HepG2 (cell line): Measurements from ENCODE around the gene WDR62. TPM values are rescaled to one million over a fixed set of nuclear protein-coding genes. Genes with fewer than 3 reads are reported as not detected.

ENCODE experiments used
- ATAC-seq: fragments of 200-7000 bp; cut with Tn5 transposase; 3 replicates; pipeline ENCODE4 v1.9.1; 2020; ENCODE audit warnings: mild to moderate bottlenecking, moderate library complexity
- BruUV-seq: library from RNA; stranded (reverse); fragments of 400-500 nt; replicated peaks from 2 replicates; lab custom pipeline; 2021; lab: Mats Ljungman, UMichigan
- CTCF ChIA-PET: fragments of 300-600 bp; formaldehyde crosslinking; extraction: SDS; loops from one replicate; lab custom pipeline; 2021; ENCODE audit warnings: low total read pairs, inconsistent platforms, low intra/inter-chr PET ratio; lab: Yijun Ruan, JAX
- POLR2A ChIA-PET: fragments of 350-600 bp; sonication (Branson Sonifier 250); formaldehyde crosslinking; loops from one replicate; lab custom pipeline; 2020; ENCODE audit warnings: antibody characterized with exemption, inconsistent platforms; lab: Yijun Ruan, JAX
- DNase-seq: peaks from one replicate; pipeline ENCODE4 v3.0.0-alpha.2; 2015; ENCODE audit warnings: low spot score
- FAIRE-seq: peaks from 3 replicates; lab custom pipeline; 2011; peaks lifted over from hg19 to GRCh38; lab: Jason Lieb, UNC
- H2AFZ ChIP-seq: one replicate; pipeline ENCODE4 v1.6.1; 2011; ENCODE audit warnings: low read length, inconsistent platforms
- H3K27ac ChIP-seq: fragments of 300-600 bp; 3 replicates; pipeline ENCODE4 v1.8.0; 2011; ENCODE audit warnings: mixed run types, mild to moderate bottlenecking, mixed read lengths, low read length, inconsistent platforms; ENCODE audit not compliant: insufficient read depth; ENCODE audit errors: extremely low read length
- H3K27me3 ChIP-seq, 2 experiments: fragments of 200-600 bp in 1 of 2; 2 replicates in 1 of 2; 3 replicates in 1 of 2; pipeline versions ENCODE4 v1.6.0 to v1.8.0; 2011; ENCODE audit warnings: low read length in 2 of 2, mild to moderate bottlenecking in 2 of 2, moderate library complexity in 2 of 2, inconsistent platforms in 1 of 2; ENCODE audit not compliant: insufficient read depth in 2 of 2, control insufficient read depth in 1 of 2
- H3K36me3 ChIP-seq, 2 experiments: fragments of 200-600 bp in 1 of 2; replicated peaks in 1 of 2; 2 replicates in 1 of 2; 3 replicates in 1 of 2; pipeline versions ENCODE4 v1.5.1 to v1.8.0; 2011; ENCODE audit warnings: low read length in 2 of 2, inconsistent platforms in 1 of 2; ENCODE audit not compliant: insufficient read depth in 2 of 2, control insufficient read depth in 1 of 2
- H3K4me1 ChIP-seq: 2 replicates; pipeline ENCODE4 v1.5.1; 2012; ENCODE audit warnings: low read length, inconsistent platforms; ENCODE audit not compliant: insufficient read depth
- H3K4me2 ChIP-seq: 2 replicates; pipeline ENCODE4 v1.6.0; 2011; ENCODE audit warnings: low read depth, low read length, inconsistent platforms
- H3K4me3 ChIP-seq, 3 experiments: fragments of 200-600 bp in 1 of 3; sonication (generic), shearing (Covaris generic) in 1 of 3; replicated peaks in 1 of 3; 2 replicates each; pipeline ENCODE4 v1.5.1; 2011 to 2016; ENCODE audit warnings: low read length in 3 of 3, inconsistent platforms in 2 of 3, low read depth in 2 of 3, mild to moderate bottlenecking in 2 of 3, control low read depth in 1 of 3, mixed read lengths in 1 of 3; ENCODE audit not compliant: insufficient read depth in 1 of 3
- H3K79me2 ChIP-seq: one replicate; pipeline ENCODE4 v1.6.1; 2011; ENCODE audit warnings: low read length, inconsistent platforms; ENCODE audit not compliant: insufficient read depth
- H3K9ac ChIP-seq: 2 replicates; pipeline ENCODE4 v1.6.0; 2011; ENCODE audit warnings: mild to moderate bottlenecking, low read depth, low read length, inconsistent platforms; ENCODE audit not compliant: insufficient read depth
- H3K9me3 ChIP-seq: 2 replicates; pipeline ENCODE4 v1.5.1; 2012; ENCODE audit warnings: mild to moderate bottlenecking, low read length
- H4K20me1 ChIP-seq: 2 replicates; pipeline ENCODE4 v1.6.0; 2011; ENCODE audit warnings: inconsistent platforms, mild to moderate bottlenecking, low read length, moderate library complexity; ENCODE audit not compliant: insufficient read depth
- ATF7 ChIP-seq, 2 experiments: fragments of 450-650 bp in 1 of 2; sonication (generic) in 1 of 2; formaldehyde crosslinking in 1 of 2; IDR thresholded peaks; 2 replicates each; pipeline versions ENCODE4 v1.4.0 to v1.6.1; 2016 to 2020; ENCODE audit warnings: antibody characterized with exemption in 1 of 2, mild to moderate bottlenecking in 1 of 2, missing genetic modification reagents in 1 of 2
- CEBPB ChIP-seq: IDR thresholded peaks from 2 replicates; pipeline ENCODE4 v1.6.1; 2011; ENCODE audit warnings: low read depth, low read length, improper control_type of control experiment, borderline replicate concordance
- CEBPG ChIP-seq: IDR thresholded peaks from 2 replicates; pipeline ENCODE4 v1.6.1; 2016
- EP300 ChIP-seq, 3 experiments: sonication (generic) in 1 of 3; formaldehyde crosslinking in 1 of 3; IDR thresholded peaks; 2 replicates each; pipeline versions ENCODE4 v1.5.1 to v1.6.1; 2011 to 2020; ENCODE audit warnings: low read depth in 2 of 3, low read length in 2 of 3, borderline replicate concordance in 1 of 3, improper control_type of control experiment in 1 of 3, mild to moderate bottlenecking in 1 of 3, missing genetic modification reagents in 1 of 3, moderate library complexity in 1 of 3
- FOXA3 ChIP-seq: IDR thresholded peaks from 2 replicates; pipeline ENCODE4 v1.6.1; 2016; ENCODE audit warnings: missing genetic modification reagents, missing compliant biosample characterization
- FOXP1 ChIP-seq, 2 experiments: fragments of 450-650 bp in 1 of 2; IDR thresholded peaks; 2 replicates each; pipeline ENCODE4 v1.6.1; 2017 to 2018; ENCODE audit warnings: antibody characterized with exemption in 1 of 2
- HHEX ChIP-seq: IDR thresholded peaks from 2 replicates; pipeline ENCODE4 v1.6.1; 2016; ENCODE audit warnings: control low read depth
- HNF4A ChIP-seq: sonication (generic); formaldehyde crosslinking; IDR thresholded peaks from 2 replicates; pipeline ENCODE4 v1.4.0; 2020; ENCODE audit warnings: missing genetic modification reagents
- LCORL ChIP-seq, 2 experiments: fragments of 450-650 bp in 1 of 2; sonication (generic) in 1 of 2; formaldehyde crosslinking in 1 of 2; IDR thresholded peaks; 2 replicates each; pipeline versions ENCODE4 v1.5.0 to v1.6.1; 2017 to 2020; ENCODE audit warnings: antibody characterized with exemption in 1 of 2, missing genetic modification reagents in 1 of 2
- MAZ ChIP-seq, 2 experiments: sonication (generic) in 1 of 2; formaldehyde crosslinking in 1 of 2; IDR thresholded peaks; 2 replicates each; pipeline versions ENCODE4 v1.5.0 to v1.6.1; 2012 to 2020; ENCODE audit warnings: low read depth in 2 of 2, mild to moderate bottlenecking in 2 of 2, borderline replicate concordance in 1 of 2, improper control_type of control experiment in 1 of 2, low read length in 1 of 2, missing genetic modification reagents in 1 of 2, moderate library complexity in 1 of 2
- NCOA2 ChIP-seq: sonication (generic); formaldehyde crosslinking; IDR thresholded peaks from 2 replicates; pipeline ENCODE4 v1.8.0; 2022; ENCODE audit warnings: inconsistent platforms
- RARA ChIP-seq: IDR thresholded peaks from 2 replicates; pipeline ENCODE4 v1.6.1; 2016; ENCODE audit warnings: missing genetic modification reagents, missing compliant biosample characterization
- SAP130 ChIP-seq: IDR thresholded peaks from 2 replicates; pipeline ENCODE4 v1.6.1; 2016; ENCODE audit warnings: low read depth
- SRF ChIP-seq: IDR thresholded peaks from 2 replicates; pipeline ENCODE4 v1.6.1; 2011; ENCODE audit warnings: mild to moderate bottlenecking, low read depth, low read length, moderate library complexity
- SUZ12 ChIP-seq: fragments of 150-350 bp; IDR thresholded peaks from 2 replicates; pipeline ENCODE4 v1.6.1; 2014; ENCODE audit warnings: low read depth, low read length
- ZNF329 ChIP-seq: sonication (generic); formaldehyde crosslinking; IDR thresholded peaks from 2 replicates; pipeline ENCODE4 v1.9.0; 2021; ENCODE audit warnings: low read depth, mild to moderate bottlenecking, missing genetic modification reagents
- WGBS: methylation state at CpG from one replicate; pipeline ENCODE4 v1.1.6; 2017; ENCODE audit warnings: low lambda C conversion rate; 5-methylcytosine and 5-hydroxymethylcytosine counted together
- in situ Hi-C: cut with HindIII; loops from 2 replicates; pipeline ENCODE4 v1.10.0; 2017; ENCODE audit warnings: low pct_unique_long_range_greater_than_20kb; ENCODE audit not compliant: extremely low pct_ligation_motif_present
- intact Hi-C: fragments of 100-400 bp; cut with micrococcal nuclease; formaldehyde crosslinking; loops from one replicate; pipeline ENCODE4 v1.10.0; 2022; ENCODE audit not compliant: unreplicated experiment
- polyA plus RNA-seq, 8 experiments: library from polyadenylated mRNA; depleted of rRNA in 3 of 8; stranded (reverse) in 7 of 8; unstranded in 1 of 8; fragments of >200 nt; fragmentation: Illumina TruSeq in 4 of 8; extraction: Trizol in 4 of 8; gene quantifications; 2 replicates each; pipeline versions ENCODE4 v1.2.1 to v1.2.3, GENCODE V29; 2011 to 2016; ENCODE audit warnings: low read depth in 4 of 8, missing spikeins in 1 of 8, mixed read lengths in 1 of 8; ENCODE audit not compliant: insufficient read depth in 1 of 8
- total RNA-seq, 5 experiments: library from RNA; depleted of rRNA; stranded (reverse); fragments of >200 nt; fragmentation: Illumina TruSeq; extraction: Trizol; gene quantifications; 2 replicates each; pipeline ENCODE4 v1.2.3, GENCODE V29; 2016; ENCODE audit warnings: low read depth in 1 of 5
- TF ChIP-seq, protein P1 (sequence below): sonication (generic); formaldehyde crosslinking; IDR thresholded peaks from 2 replicates; pipeline ENCODE4 v1.4.0; 2020; ENCODE audit warnings: missing genetic modification reagents, borderline replicate concordance
- TF ChIP-seq, protein P2 (sequence below): sonication (generic); formaldehyde crosslinking; IDR thresholded peaks from 2 replicates; pipeline ENCODE4 v1.5.1; 2020; ENCODE audit warnings: missing genetic modification reagents, mild to moderate bottlenecking, borderline replicate concordance
- TF ChIP-seq, protein P3 (sequence below): IDR thresholded peaks from 2 replicates; pipeline ENCODE4 v1.6.1; 2012; ENCODE audit warnings: inconsistent platforms

The WDR62 gene
- total and polyA plus RNA-seq, 2 of the 13 experiments (the other 11 are each of a cell fraction or from before 2014, with no cell fraction given), result 5.8 to 12.5 TPM

DNA sequence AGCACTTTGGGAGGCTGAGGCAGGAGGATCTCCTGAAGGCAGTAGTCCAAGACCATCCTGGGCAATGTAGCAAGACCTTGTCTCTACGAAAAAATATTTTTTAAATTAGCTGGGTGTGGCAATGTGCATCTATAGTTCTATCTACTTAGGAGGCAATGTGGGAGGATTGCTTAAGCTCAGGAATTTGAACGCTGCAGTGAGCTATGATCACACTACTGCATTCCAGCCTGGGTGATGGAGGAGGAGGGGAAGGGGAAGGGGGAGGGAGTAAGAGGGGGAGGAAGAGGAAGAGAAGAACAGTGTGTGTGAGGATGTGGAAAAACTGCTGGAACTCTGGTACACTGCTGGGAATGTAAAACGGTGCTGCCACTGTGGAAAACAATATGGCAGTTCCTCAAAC is 12.9 kb upstream of the WDR62 start:
- no peaks in the 10 kb centered on the region for H3K9me3 ChIP-seq
- H3K4me3 ChIP-seq, result no peak overlapping the region
- ChIA-PET CTCF (no interaction called here), POLR2A (interaction anchor here (0.6 to 1.5 kb wide), 6 partner anchors 12 to 86 kb away, joined by 3 to 18 read pairs (median 4); partner anchors contain the start of genes ALKBH6, POLR2I, SYNE4 and THAP8)
- no peaks in the 10 kb centered on the region for H3K27me3 ChIP-seq
- H3K79me2 ChIP-seq, result no peaks in the 10 kb centered on the region
- BruUV-seq, result no TSS peak
- ATAC-seq (peak; percentile 94), FAIRE-seq (peak; percentile 97), DNase-seq (peak; percentile 87)
- H3K4me1 ChIP-seq, result peaks cover 24% of the 10 kb centered on the region
- WGBS, result 4% methylated on average over 3 of the region's 3 CpGs
- H3K27ac ChIP-seq, result peak overlapping the region; percentile 36
- H3K4me2 ChIP-seq, result no peak overlapping the region; the same call in 1 of the 2 replicates
- intact Hi-C loops, result loop anchor here (2.0 kb wide), 1 partner anchor 33 kb away; the partner anchor contains the start of gene SYNE4
- no peak overlapping the region for H3K9ac ChIP-seq
- H2AFZ ChIP-seq, result no peak overlapping the region
- 0 out of 5 replicates have a peak, but pooled peaks cover 0 to 1% of the 10 kb centered on the region in 2 experiments for H3K36me3 ChIP-seq
- H4K20me1 ChIP-seq, result no peaks in the 10 kb centered on the region
- in situ Hi-C loops, result no loop called here
- TF ChIP-seq, protein P1, sequence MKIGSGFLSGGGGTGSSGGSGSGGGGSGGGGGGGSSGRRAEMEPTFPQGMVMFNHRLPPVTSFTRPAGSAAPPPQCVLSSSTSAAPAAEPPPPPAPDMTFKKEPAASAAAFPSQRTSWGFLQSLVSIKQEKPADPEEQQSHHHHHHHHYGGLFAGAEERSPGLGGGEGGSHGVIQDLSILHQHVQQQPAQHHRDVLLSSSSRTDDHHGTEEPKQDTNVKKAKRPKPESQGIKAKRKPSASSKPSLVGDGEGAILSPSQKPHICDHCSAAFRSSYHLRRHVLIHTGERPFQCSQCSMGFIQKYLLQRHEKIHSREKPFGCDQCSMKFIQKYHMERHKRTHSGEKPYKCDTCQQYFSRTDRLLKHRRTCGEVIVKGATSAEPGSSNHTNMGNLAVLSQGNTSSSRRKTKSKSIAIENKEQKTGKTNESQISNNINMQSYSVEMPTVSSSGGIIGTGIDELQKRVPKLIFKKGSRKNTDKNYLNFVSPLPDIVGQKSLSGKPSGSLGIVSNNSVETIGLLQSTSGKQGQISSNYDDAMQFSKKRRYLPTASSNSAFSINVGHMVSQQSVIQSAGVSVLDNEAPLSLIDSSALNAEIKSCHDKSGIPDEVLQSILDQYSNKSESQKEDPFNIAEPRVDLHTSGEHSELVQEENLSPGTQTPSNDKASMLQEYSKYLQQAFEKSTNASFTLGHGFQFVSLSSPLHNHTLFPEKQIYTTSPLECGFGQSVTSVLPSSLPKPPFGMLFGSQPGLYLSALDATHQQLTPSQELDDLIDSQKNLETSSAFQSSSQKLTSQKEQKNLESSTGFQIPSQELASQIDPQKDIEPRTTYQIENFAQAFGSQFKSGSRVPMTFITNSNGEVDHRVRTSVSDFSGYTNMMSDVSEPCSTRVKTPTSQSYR (CRISPR knock-in tag), result peak; percentile 69; the same call in 1 of the 2 replicates
- TF ChIP-seq, protein P2, sequence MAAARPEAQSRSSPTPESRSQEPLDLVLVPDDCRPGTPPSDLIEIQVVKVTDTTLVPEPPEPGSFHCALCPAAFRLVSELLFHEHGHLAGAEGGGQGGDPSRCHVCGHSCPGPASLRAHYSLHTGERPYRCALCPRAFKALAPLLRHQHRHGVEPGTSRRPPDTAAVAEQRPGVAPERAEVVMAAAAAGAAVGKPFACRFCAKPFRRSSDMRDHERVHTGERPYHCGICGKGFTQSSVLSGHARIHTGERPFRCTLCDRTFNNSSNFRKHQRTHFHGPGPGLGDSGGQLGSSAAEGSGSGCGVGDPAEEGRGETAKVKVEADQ (CRISPR knock-in tag), result no peak
- TF ChIP-seq CEBPB (peak; percentile 90), RARA (CRISPR knock-in tag) (0 out of 2 replicates have a peak, but pooled peaks have one; percentile 7), MAZ (IDR thresholded peaks at IDR 0.05; ENCODE audit: borderline replicate concordance, low read depth, low read length) (peak; percentile 74; the same call in 1 of the 2 replicates), MAZ (CRISPR knock-in tag; IDR thresholded peaks at IDR 0.05; ENCODE audit: low read depth) (no peak), LCORL (IDR thresholded peaks at IDR 0.05) (0 out of 2 replicates have a peak, but pooled peaks have one; percentile 14), LCORL (CRISPR knock-in tag; IDR thresholded peaks at IDR 0.05) (no peak; the same call in 1 of the 2 replicates), EP300 (IDR thresholded peaks at IDR 0.05; ENCODE audit: low read depth in 2 of 2, low read length in 2 of 2) (peak in 1 of 2 experiments; percentile 34; a peak in 1 of 4 replicates), EP300 (CRISPR knock-in tag; IDR thresholded peaks at IDR 0.05; ENCODE audit: borderline replicate concordance) (peak; percentile 40; the same call in 1 of the 2 replicates), ATF7 (IDR thresholded peaks at IDR 0.05) (peak; percentile 53), ATF7 (CRISPR knock-in tag; IDR thresholded peaks at IDR 0.05) (no peak), SUZ12 (no peak), FOXA3 (CRISPR knock-in tag) (0 out of 2 replicates have a peak, but pooled peaks have one; percentile 12), CEBPG (CRISPR knock-in tag) (peak; percentile 90), SRF (no peak), FOXP1 (IDR thresholded peaks at IDR 0.05) (no peak), FOXP1 (CRISPR knock-in tag; IDR thresholded peaks at IDR 0.05) (no peak), SAP130 (CRISPR knock-in tag) (peak; percentile 61), NCOA2 (CRISPR knock-in tag) (0 out of 2 replicates have a peak, but pooled peaks have one; percentile 18), HHEX (CRISPR knock-in tag) (0 out of 2 replicates have a peak, but pooled peaks have one; percentile 27), ZNF329 (CRISPR knock-in tag) (no peak), HNF4A (CRISPR knock-in tag) (0 out of 2 replicates have a peak, but pooled peaks have one; percentile 34)
- TF ChIP-seq, protein P3, sequence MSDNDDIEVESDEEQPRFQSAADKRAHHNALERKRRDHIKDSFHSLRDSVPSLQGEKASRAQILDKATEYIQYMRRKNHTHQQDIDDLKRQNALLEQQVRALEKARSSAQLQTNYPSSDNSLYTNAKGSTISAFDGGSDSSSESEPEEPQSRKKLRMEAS, result 0 out of 2 replicates have a peak, but pooled peaks have one; percentile 17
